ENCODE results near the gene PLEKHB2. TPM values are rescaled to one million over a fixed set of nuclear protein-coding genes. Genes with fewer than 3 reads are reported as not detected.
A peak's percentile ranks its signal among the peaks of the same experiment; 100 is the strongest.

PLEKHB2 gene
- 155 and 204 TPM in 2 replicates for total RNA-seq

GRCh38 chr2:131105156-131105949 lies at the start of gene PLEKHB2:
TSS of gene PLEKHB2 (plus strand) at chr2:131105336. CDS start at chr2:131120942, 15,606 bp downstream.
- Histone ChIP-seq H3K27me3 (ENCODE audit: control insufficient read depth, insufficient read depth, low read length) (no peaks in the 10 kb centered on the region), H3K4me3 (ENCODE audit: low read depth, low read length) (peak within 1 kb of the TSS; percentile 98), H3K36me3 (ENCODE audit: control insufficient read depth, insufficient read depth, low read length) (no peaks in the 10 kb centered on the region)
- FAIRE-seq, result no peak
- peak; percentile 27 for TF ChIP-seq CTCF (IDR thresholded peaks at IDR 0.05; ENCODE audit: insufficient read depth, low read length, severe bottlenecking)
- peak; percentile 74 for DNase-seq (ENCODE audit: low read depth)

GRCh38 chr2:131056204-131056931 lies 48.8 kb upstream of the PLEKHB2 start:
- DNase-seq (ENCODE audit: low read depth) (no peak), FAIRE-seq (peak; percentile 43)
- Histone ChIP-seq H3K36me3 (ENCODE audit: control insufficient read depth, insufficient read depth, low read length) (peaks cover 36% of the 10 kb centered on the region), H3K4me3 (ENCODE audit: low read depth, low read length) (no peak overlapping the region), H3K27me3 (ENCODE audit: control insufficient read depth, insufficient read depth, low read length) (no peaks in the 10 kb centered on the region)
- TF ChIP-seq CTCF (IDR thresholded peaks at IDR 0.05; ENCODE audit: insufficient read depth, low read length, severe bottlenecking), result no peak

- FAIRE-seq, result no peak
These were observed 48.2 kb upstream of the PLEKHB2 start for GRCh38 chr2:131056932-131057287.

GRCh38 chr2:131058214-131058843 lies 46.8 kb upstream of the PLEKHB2 start:
- FAIRE-seq (no peak), DNase-seq (ENCODE audit: low read depth) (no peak)
- Histone ChIP-seq H3K4me3 (ENCODE audit: low read depth, low read length) (no peak overlapping the region), H3K36me3 (ENCODE audit: control insufficient read depth, insufficient read depth, low read length) (peaks cover 26% of the 10 kb centered on the region), H3K27me3 (ENCODE audit: control insufficient read depth, insufficient read depth, low read length) (no peaks in the 10 kb centered on the region)
- TF ChIP-seq CTCF (IDR thresholded peaks at IDR 0.05; ENCODE audit: insufficient read depth, low read length, severe bottlenecking), result no peak

More at GRCh38 chr2:131056932-131057287, 48.2 kb upstream of the PLEKHB2 start:
- no peak for TF ChIP-seq CTCF (IDR thresholded peaks at IDR 0.05; ENCODE audit: insufficient read depth, low read length, severe bottlenecking)
- DNase-seq (ENCODE audit: low read depth), result no peak
- no peaks in the 10 kb centered on the region for H3K27me3 ChIP-seq (ENCODE audit: control insufficient read depth, insufficient read depth, low read length)
- no peak overlapping the region for H3K4me3 ChIP-seq (ENCODE audit: low read depth, low read length)
- peaks cover 36% of the 10 kb centered on the region for H3K36me3 ChIP-seq (ENCODE audit: control insufficient read depth, insufficient read depth, low read length)

- no peak for TF ChIP-seq CTCF (IDR thresholded peaks at IDR 0.05; ENCODE audit: insufficient read depth, low read length, severe bottlenecking)
- DNase-seq (ENCODE audit: low read depth), result no peak
- H3K4me3 ChIP-seq (ENCODE audit: low read depth, low read length), result no peak overlapping the region
- H3K36me3 ChIP-seq (ENCODE audit: control insufficient read depth, insufficient read depth, low read length), result peaks cover 23% of the 10 kb centered on the region
- FAIRE-seq, result no peak
- no peaks in the 10 kb centered on the region for H3K27me3 ChIP-seq (ENCODE audit: control insufficient read depth, insufficient read depth, low read length)
These were observed 46.2 kb upstream of the PLEKHB2 start for GRCh38 chr2:131058920-131059319.

Data from bronchial epithelial cell (primary cell).